IMR-90 (cell line): ENCODE results near the gene PARD6G. TPM values are rescaled to one million over a fixed set of nuclear protein-coding genes. Genes with fewer than 3 reads are reported as not detected.

Source experiments
- ATAC-seq: fragments of 200-7000 bp; cut with Tn5 transposase; 2 replicates; pipeline ENCODE4 v1.9.1; 2020; ENCODE audit warnings: low read depth, mild to moderate bottlenecking, moderate library complexity
- BruUV-seq: library from RNA; stranded (reverse); fragments of 400-500 nt; replicated peaks from 2 replicates; lab custom pipeline; 2021; lab: Mats Ljungman, UMichigan
- CTCF ChIA-PET: fragments of 300-600 bp; formaldehyde crosslinking; extraction: SDS; loops from one replicate; lab custom pipeline; 2021; ENCODE audit warnings: antibody characterized with exemption; lab: Yijun Ruan, JAX
- POLR2A ChIA-PET: fragments of 300-600 bp; sonication (Branson Sonifier 250); formaldehyde crosslinking; loops from one replicate; lab custom pipeline; 2022; ENCODE audit warnings: antibody characterized with exemption; ENCODE audit not compliant: unreplicated experiment; lab: Charles Lee
- DNase-seq: peaks from one replicate; pipeline ENCODE4 v3.0.0; 2013
- H2AFZ ChIP-seq: replicated peaks from 2 replicates; pipeline ENCODE3; 2013; ENCODE audit warnings: low read length, mild to moderate bottlenecking; ENCODE audit not compliant: poor library complexity
- H2AK5ac ChIP-seq: 2 replicates; pipeline ENCODE4 v1.6.1; 2013; ENCODE audit warnings: low read depth, low read length, inconsistent platforms
- H2AK9ac ChIP-seq: replicated peaks from 2 replicates; pipeline ENCODE3; 2013; ENCODE audit warnings: mild to moderate bottlenecking, low read depth, low read length, moderate library complexity; ENCODE audit not compliant: poor library complexity
- H2BK120ac ChIP-seq: 2 replicates; pipeline ENCODE4 v1.6.1; 2013; ENCODE audit warnings: low read depth, low read length, inconsistent platforms
- H2BK15ac ChIP-seq: 3 replicates; pipeline ENCODE4 v1.6.1; 2013; ENCODE audit warnings: low read depth, low read length, inconsistent platforms
- H2BK20ac ChIP-seq: 2 replicates; pipeline ENCODE4 v1.6.1; 2013; ENCODE audit warnings: low read depth, mild to moderate bottlenecking, inconsistent platforms, low read length, moderate library complexity
- H2BK5ac ChIP-seq: 2 replicates; pipeline ENCODE4 v1.6.1; 2013; ENCODE audit warnings: mild to moderate bottlenecking, low read depth, low read length, inconsistent platforms; ENCODE audit not compliant: poor library complexity, severe bottlenecking
- H3K14ac ChIP-seq: replicated peaks from 2 replicates; pipeline ENCODE4 v1.6.1; 2013; ENCODE audit warnings: low read depth, low read length, inconsistent platforms
- H3K18ac ChIP-seq: 2 replicates; pipeline ENCODE4 v1.6.1; 2013; ENCODE audit warnings: low read depth, low read length, control low read depth
- H3K23ac ChIP-seq: 2 replicates; pipeline ENCODE4 v1.6.1; 2013; ENCODE audit warnings: low read depth, low read length, inconsistent platforms
- H3K27ac ChIP-seq: 2 replicates; pipeline ENCODE4 v1.5.1; 2013; ENCODE audit warnings: mild to moderate bottlenecking, control low read depth, low read length; ENCODE audit not compliant: insufficient read depth
- H3K27me3 ChIP-seq: 2 replicates; pipeline ENCODE4 v1.6.1; 2013; ENCODE audit warnings: low read length; ENCODE audit not compliant: control insufficient read depth, insufficient read depth
- H3K36me3 ChIP-seq: 2 replicates; pipeline ENCODE4 v1.6.1; 2013; ENCODE audit warnings: low read length, mixed read lengths; ENCODE audit not compliant: control insufficient read depth, insufficient read depth
- H3K4ac ChIP-seq: 2 replicates; pipeline ENCODE4 v1.6.1; 2013; ENCODE audit warnings: low read depth, low read length, inconsistent platforms
- H3K4me1 ChIP-seq: 2 replicates; pipeline ENCODE4 v1.6.1; 2013; ENCODE audit warnings: low read length, mixed read lengths; ENCODE audit not compliant: control insufficient read depth, insufficient read depth
- H3K4me2 ChIP-seq: 2 replicates; pipeline ENCODE4 v1.6.1; 2013; ENCODE audit warnings: low read depth, mild to moderate bottlenecking, control low read depth, low read length, moderate library complexity
- H3K4me3 ChIP-seq: 2 replicates; pipeline ENCODE4 v1.5.1; 2013; ENCODE audit warnings: low read depth, mild to moderate bottlenecking, control low read depth, low read length, moderate library complexity; ENCODE audit not compliant: insufficient read depth
- H3K56ac ChIP-seq: 2 replicates; pipeline ENCODE4 v1.6.1; 2013; ENCODE audit warnings: low read length, inconsistent platforms; ENCODE audit not compliant: insufficient read depth; ENCODE audit errors: extremely low read depth
- H3K79me1 ChIP-seq, 2 experiments: 2 replicates each; pipeline ENCODE4 v1.6.1; 2013; ENCODE audit warnings: low read length in 2 of 2, inconsistent platforms in 1 of 2, low read depth in 1 of 2
- H3K9ac ChIP-seq: 2 replicates; pipeline ENCODE4 v1.6.1; 2013; ENCODE audit warnings: low read depth, low read length, control low read depth
- H3K9me1 ChIP-seq: 2 replicates; pipeline ENCODE4 v1.6.1; 2013; ENCODE audit warnings: low read length, inconsistent platforms; ENCODE audit not compliant: insufficient read depth
- H3K9me3 ChIP-seq: 2 replicates; pipeline ENCODE4 v1.6.1; 2013; ENCODE audit warnings: low read length; ENCODE audit not compliant: control insufficient read depth, insufficient read depth
- H4K20me1 ChIP-seq: 2 replicates; pipeline ENCODE4 v1.6.1; 2013; ENCODE audit warnings: low read length, inconsistent platforms; ENCODE audit not compliant: insufficient read depth
- H4K5ac ChIP-seq: 2 replicates; pipeline ENCODE4 v1.6.1; 2013; ENCODE audit warnings: mild to moderate bottlenecking, low read depth, low read length, control low read depth
- H4K8ac ChIP-seq, 2 experiments: 2 replicates each; pipeline ENCODE4 v1.6.1; 2013; ENCODE audit warnings: low read depth in 2 of 2, low read length in 2 of 2, control low read depth in 1 of 2, inconsistent platforms in 1 of 2
- H4K91ac ChIP-seq: 2 replicates; pipeline ENCODE4 v1.6.1; 2013; ENCODE audit warnings: low read depth, low read length, inconsistent platforms; ENCODE audit not compliant: insufficient read depth
- BHLHE40 ChIP-seq: fragments of 150-350 bp; IDR thresholded peaks from 2 replicates; pipeline ENCODE4 v1.6.1; 2016; ENCODE audit warnings: mild to moderate bottlenecking, low read depth, low read length
- CEBPB ChIP-seq: IDR thresholded peaks from 2 replicates; pipeline ENCODE4 v1.6.1; 2012; ENCODE audit warnings: low read depth, low read length, improper control_type of control experiment
- CHD1 ChIP-seq: IDR thresholded peaks from 2 replicates; pipeline ENCODE4 v1.6.1; 2012; ENCODE audit warnings: low read depth, low read length, improper control_type of control experiment
- CTCF ChIP-seq: conservative IDR thresholded peaks from 2 replicates; pipeline ENCODE4 v1.5.1; 2012; ENCODE audit warnings: mild to moderate bottlenecking, low read depth, low read length, improper control_type of control experiment
- FOS ChIP-seq: fragments of 150-350 bp; IDR thresholded peaks from 2 replicates; pipeline ENCODE4 v1.6.1; 2016; ENCODE audit warnings: low read depth, low read length
- MAFK ChIP-seq: IDR thresholded peaks from 2 replicates; pipeline ENCODE4 v1.6.1; 2012; ENCODE audit warnings: low read depth, low read length, improper control_type of control experiment
- MAZ ChIP-seq: IDR thresholded peaks from 2 replicates; pipeline ENCODE4 v1.6.1; 2012; ENCODE audit warnings: low read depth, mild to moderate bottlenecking, low read length, improper control_type of control experiment, moderate library complexity, borderline replicate concordance
- NFE2L2 ChIP-seq: fragments of 150-350 bp; IDR thresholded peaks from 2 replicates; pipeline ENCODE4 v1.6.1; 2016; ENCODE audit warnings: low read depth, mild to moderate bottlenecking, low read length
- SMC3 ChIP-seq: fragments of 150-350 bp; IDR thresholded peaks from 2 replicates; pipeline ENCODE4 v1.6.1; 2016; ENCODE audit warnings: low read depth, mild to moderate bottlenecking, antibody characterized with exemption, low read length, moderate library complexity
- WGBS, 2 experiments: methylation state at CpG; one replicate each; pipeline versions ENCODE4 v1.1.5 to v1.1.7; 2013; ENCODE audit warnings: missing lambda C conversion rate in 2 of 2; ENCODE audit not compliant: insufficient read length in 1 of 2; ENCODE audit errors: extremely low coverage in 2 of 2; 5-methylcytosine and 5-hydroxymethylcytosine counted together
- dilution Hi-C: fragments of 300-500 bp; cut with HindIII; formaldehyde crosslinking; loops from one replicate; pipeline ENCODE4 v1.14.3; 2018; ENCODE audit warnings: low sequenced_read_pairs; ENCODE audit not compliant: unreplicated experiment
- in situ Hi-C: fragments of 300-500 bp; cut with MboI; formaldehyde crosslinking; loops from 3 replicates; pipeline ENCODE4 v1.14.3; 2019; ENCODE audit warnings: low sequenced_read_pairs, inconsistent platforms, mixed read lengths
- intact Hi-C: fragments of 100-400 bp; cut with micrococcal nuclease; formaldehyde crosslinking; loops from 2 replicates; pipeline ENCODE4 v1.10.0; 2022
- polyA plus RNA-seq, 3 experiments: library from polyadenylated mRNA; depleted of rRNA; stranded (reverse); fragments of >200 nt; gene quantifications; 2 replicates each; pipeline ENCODE4 v1.2.3, GENCODE V29; 2012; ENCODE audit warnings: low replicate concordance in 1 of 3
- total RNA-seq: library from RNA; depleted of rRNA; stranded (reverse); fragments of >200 nt; gene quantifications from 2 replicates; pipeline ENCODE4 v1.2.3, GENCODE V29; 2012

Gene PARD6G
- total and polyA plus RNA-seq, 2 of the 4 experiments (the other 2 are of a cell fraction) = 2.5 to 4.6 TPM

GRCh38 chr18:80200932-80201672 lies 46.2 kb downstream of the PARD6G start (continued):
- TF ChIP-seq MAFK = no peak

GRCh38 chr18:80200171-80200931 lies 47.0 kb downstream of the PARD6G start:
- intact Hi-C loops (no loop called here), dilution Hi-C loops (no loop called here), in situ Hi-C loops (no loop called here)
- peak overlapping the region; percentile 32; the same call in 1 of the 2 replicates for H3K23ac ChIP-seq
- no peak overlapping the region for H4K8ac ChIP-seq
- 0 out of 2 replicates have a peak overlapping the region, but pooled peaks have one; percentile 24 for H2AK5ac ChIP-seq
- peaks cover 8% of the 10 kb centered on the region for H3K4me1 ChIP-seq
- no peaks in the 10 kb centered on the region for H3K36me3 ChIP-seq
- no peak overlapping the region for H2BK15ac ChIP-seq
- ATAC-seq = peak; percentile 47
- H3K9ac ChIP-seq = no peak overlapping the region
- H4K20me1 ChIP-seq = peaks cover 4% of the 10 kb centered on the region
- no TSS peak for BruUV-seq
- H3K79me1 ChIP-seq = no peaks in the 10 kb centered on the region
- H3K27ac ChIP-seq = no peak overlapping the region
- no peak overlapping the region for H3K14ac ChIP-seq
- no peak overlapping the region for H4K91ac ChIP-seq
- H2BK120ac ChIP-seq = no peak overlapping the region
- TF ChIP-seq MAZ (no peak), CTCF (peak; percentile 13; the same call in 1 of the 2 replicates), CHD1 (no peak), CEBPB (no peak), FOS (no peak), SMC3 (0 out of 2 replicates have a peak, but pooled peaks have one; percentile 1), NFE2L2 (no peak), BHLHE40 (no peak)
- H2AFZ ChIP-seq = peak overlapping the region; percentile 2
- H2BK5ac ChIP-seq = no peak overlapping the region
- H3K9me1 ChIP-seq = peaks cover 11% of the 10 kb centered on the region
- peak overlapping the region; percentile 51 for H2AK9ac ChIP-seq
- no peak overlapping the region for H2BK20ac ChIP-seq
- H3K56ac ChIP-seq = no peak overlapping the region
- no peak overlapping the region for H3K4ac ChIP-seq
- no peak overlapping the region for H3K4me3 ChIP-seq
- no peak overlapping the region for H3K18ac ChIP-seq
- ChIA-PET POLR2A (no interaction called here), CTCF (interaction anchor here (0.8 to 1.1 kb wide), 3 partner anchors 13 to 58 kb away, joined by 3 read pairs; no protein-coding TSS in a partner anchor)
- H3K27me3 ChIP-seq = no peaks in the 10 kb centered on the region
- no peak overlapping the region for H4K5ac ChIP-seq
- no peaks in the 10 kb centered on the region for H3K9me3 ChIP-seq
- no peak overlapping the region for H3K4me2 ChIP-seq
- peak; percentile 17 for DNase-seq
- WGBS, 2 experiments = 51% methylated on average over 4 of the region's 17 CpGs; no CpG with 5 or more reads in 1 of the 2 experiments
